ENCODE measurements around the gene BBS9. TPM values are rescaled to one million over a fixed set of nuclear protein-coding genes. Genes with fewer than 3 reads are reported as not detected.

BBS9 gene
- total RNA-seq, 1 experiment from 2014 or later = 26.4 TPM

DNA sequence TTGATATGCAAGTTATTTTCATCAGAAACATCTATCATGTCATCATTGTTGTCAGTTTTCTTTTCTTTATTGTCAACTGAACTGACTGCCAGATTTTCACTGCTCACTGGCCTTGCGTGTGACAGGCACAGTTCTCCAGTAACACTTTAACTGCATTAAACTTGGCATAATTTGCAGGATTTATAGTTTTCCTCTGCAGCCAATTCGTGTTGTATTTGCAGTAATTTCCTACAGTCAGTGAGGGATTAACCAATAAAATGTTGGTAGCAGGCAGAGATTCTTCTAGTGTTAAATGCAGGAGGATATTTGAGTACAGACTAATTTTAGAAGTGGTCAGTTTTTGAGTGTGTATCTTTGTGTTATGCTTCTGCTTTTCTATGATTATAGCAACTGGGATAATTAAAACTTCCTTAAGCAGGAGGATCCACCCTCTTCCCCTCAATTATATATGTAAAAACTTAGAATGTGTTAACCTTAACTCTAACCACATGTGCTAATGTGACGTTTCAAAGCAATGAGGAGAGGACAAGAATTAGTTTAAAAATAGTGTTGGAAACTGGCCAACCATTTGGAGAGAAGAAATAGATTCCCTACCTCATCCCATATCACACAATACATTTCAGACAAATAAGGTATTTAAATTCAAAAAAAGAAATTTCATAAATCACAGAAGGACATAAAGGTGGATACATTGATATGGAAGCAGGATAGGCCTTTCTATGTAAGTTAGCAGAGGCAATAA, 410.5 kb downstream of the BBS9 start:
- H3K4me2 ChIP-seq (ENCODE audit: insufficient read depth, insufficient read length, low read length) = no peak overlapping the region
- H3K14ac ChIP-seq (ENCODE audit: insufficient read depth, low read length) = no peak overlapping the region
- no peak overlapping the region for H3K9ac ChIP-seq (ENCODE audit: extremely low read depth, insufficient read length, low read length)
- no peak overlapping the region for H3K4ac ChIP-seq (ENCODE audit: low read depth, low read length)
- peaks cover 15 to 21% of the 10 kb centered on the region in 2 experiments; a peak in 4 of 5 replicates for H3K9me3 Mint-ChIP-seq
- H3K27me3 Mint-ChIP-seq (ENCODE audit: low read depth) = no peaks in the 10 kb centered on the region
- no peaks in the 10 kb centered on the region for H3K79me1 ChIP-seq (ENCODE audit: insufficient read depth, low read depth, low read length, poor library complexity, severe bottlenecking)
- no peak overlapping the region for H3K27ac Mint-ChIP-seq
- H3K27me3 ChIP-seq (ENCODE audit: insufficient read depth, low read length) = no peaks in the 10 kb centered on the region
- H2AFZ ChIP-seq (ENCODE audit: low read length) = no peak overlapping the region
- no peak overlapping the region for H3K27ac ChIP-seq (ENCODE audit: insufficient read length, low read depth, low read length)
- H2BK20ac ChIP-seq (ENCODE audit: low read depth, low read length, poor library complexity, severe bottlenecking) = no peak overlapping the region
- no peak overlapping the region for H2BK15ac ChIP-seq (ENCODE audit: low read depth, low read length)
- no peaks in the 10 kb centered on the region for H3K4me1 ChIP-seq (ENCODE audit: insufficient read depth, low read length)
- no peak for DNase-seq
- no peak overlapping the region for H2BK5ac ChIP-seq (ENCODE audit: insufficient read length, low read length)
- no peak overlapping the region for H3K56ac ChIP-seq (ENCODE audit: insufficient read length, low read depth, low read length)
- H3K36me3 Mint-ChIP-seq (ENCODE audit: insufficient read depth in 1 of 3, low read depth in 3 of 3) = peaks cover 10 to 31% (median 30%) of the 10 kb centered on the region in 3 experiments
- H2AK5ac ChIP-seq (ENCODE audit: insufficient read length, low read length) = no peak overlapping the region
- H3K4me3 Mint-ChIP-seq = no peak overlapping the region
- no peak overlapping the region for H4K5ac ChIP-seq (ENCODE audit: insufficient read length, low read depth, low read length)
- H3K9me3 ChIP-seq (ENCODE audit: control insufficient read depth, low read depth, low read length) = peaks cover 13% of the 10 kb centered on the region
- no peaks in the 10 kb centered on the region for H3K23me2 ChIP-seq (ENCODE audit: insufficient read length, low read depth, low read length, poor library complexity, severe bottlenecking)
- H3T11ph ChIP-seq (ENCODE audit: low read length) = no peak overlapping the region
- no peak for TF ChIP-seq CTCF (conservative IDR thresholded peaks at IDR 0.05)
- H2BK120ac ChIP-seq (ENCODE audit: low read depth, low read length, poor library complexity, severe bottlenecking) = no peak overlapping the region
- WGBS (ENCODE audit: extremely low coverage, insufficient read length, low lambda C conversion rate) = no CpG with 5 or more reads among the region's 3 CpGs
- H2BK12ac ChIP-seq (ENCODE audit: insufficient read length, low read depth, low read length) = no peak overlapping the region
- no peak overlapping the region for H3K23ac ChIP-seq (ENCODE audit: insufficient read length, low read depth, low read length)
- H3K18ac ChIP-seq (ENCODE audit: insufficient read length, low read depth, low read length) = no peak overlapping the region
- H3K4me1 Mint-ChIP-seq = peaks cover 10 to 21% of the 10 kb centered on the region in 2 experiments
- H4K8ac ChIP-seq (replicated peaks; ENCODE audit: insufficient read length, low read depth, low read length) = no peak overlapping the region
- no peaks in the 10 kb centered on the region for H4K20me1 ChIP-seq (ENCODE audit: control insufficient read depth, insufficient read depth, insufficient read length)
- no peaks in the 10 kb centered on the region for H3K79me2 ChIP-seq (ENCODE audit: insufficient read depth, low read length)
- no peak overlapping the region for H4K91ac ChIP-seq (ENCODE audit: insufficient read length, low read depth, low read length)
